Left ventricle myocardium superior (tissue), 1 donor: ENCODE data around the gene EDN3. TPM values are rescaled to one million over a fixed set of nuclear protein-coding genes. Genes with fewer than 3 reads are reported as not detected.
"Not testable (repeated sequence)": the region's sequence is repeated elsewhere in the genome, so short reads cannot be mapped to it uniquely, and the experiment has no call there.

Experiments
- ATAC-seq: fragments of 200-7000 bp; cut with Tn5 transposase; one replicate; pipeline ENCODE4 v1.9.1; 2020; ENCODE audit warnings: mild to moderate bottlenecking, moderate library complexity
- DNase-seq: peaks from one replicate; pipeline ENCODE4 v3.0.0-alpha.2; 2020
- intact Hi-C: fragments of 100-400 bp; cut with micrococcal nuclease; formaldehyde crosslinking; loops from one replicate; pipeline ENCODE4 v1.11.0; 2022
- total RNA-seq: library from RNA; stranded (reverse); fragmentation: NEBNext Ultra II Directional; extraction: Animal tissue kit (Norgen Biotek cat#: 25700); gene quantifications from one replicate; pipeline ENCODE4 v1.2.1, GENCODE V29; 2021
- donor health status: DM: no; HTN: yes; CAD: no; lungs with severe emphysema.

Gene EDN3
- total RNA-seq, 1 donor from 2014 or later, result not detected

DNA sequence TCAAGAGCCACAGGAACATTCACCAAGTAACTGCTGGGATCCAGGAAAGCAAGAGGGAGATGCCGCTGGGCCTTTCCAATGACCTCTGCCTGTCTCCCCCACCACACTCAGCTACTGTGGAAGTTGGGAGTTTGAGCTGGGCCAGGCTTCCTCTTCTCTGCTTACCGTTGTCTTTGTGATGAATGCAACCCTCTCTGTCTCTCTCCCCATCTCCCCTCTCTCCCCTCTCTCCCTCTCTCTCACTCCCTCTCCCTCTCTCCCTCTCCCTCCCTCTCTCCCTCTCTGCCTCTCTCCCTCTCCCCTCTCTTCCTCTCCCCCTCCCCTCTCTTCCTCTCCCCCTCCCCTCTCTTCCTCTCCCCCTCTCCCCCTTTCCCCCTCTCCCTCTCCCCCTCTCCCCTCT lies 54.8 kb downstream of the EDN3 start:
- ATAC-seq, result no peak
- intact Hi-C loops, result no loop called here
- DNase-seq, result no peak

DNA sequence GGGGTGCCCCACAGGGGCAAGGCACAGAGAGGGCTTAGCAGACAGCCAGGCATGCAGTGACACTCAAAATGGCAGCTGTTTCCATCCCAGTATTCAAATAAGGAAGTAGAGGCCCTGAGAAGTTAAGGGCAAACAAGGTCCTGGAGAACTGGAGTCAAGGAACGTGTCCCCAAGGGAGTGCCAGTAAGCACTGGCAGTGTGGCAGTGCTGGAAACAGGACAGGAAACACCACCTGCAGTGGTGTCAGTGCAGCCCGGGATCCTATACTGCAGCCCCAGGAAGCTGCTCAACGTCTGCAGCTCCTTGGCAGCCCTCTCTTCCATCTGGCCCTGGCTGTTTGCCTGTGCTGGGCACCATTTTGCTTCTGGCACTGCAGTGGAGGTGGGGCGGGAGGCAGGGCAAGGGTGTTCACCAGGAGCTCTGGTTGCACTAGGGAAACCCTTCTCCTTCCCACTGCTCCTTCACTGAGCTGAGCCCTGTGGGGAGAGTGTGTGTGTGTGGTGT lies 56.3 kb downstream of the EDN3 start:
- ATAC-seq (no peak), DNase-seq (no peak)
- intact Hi-C loops, result no loop called here

DNA sequence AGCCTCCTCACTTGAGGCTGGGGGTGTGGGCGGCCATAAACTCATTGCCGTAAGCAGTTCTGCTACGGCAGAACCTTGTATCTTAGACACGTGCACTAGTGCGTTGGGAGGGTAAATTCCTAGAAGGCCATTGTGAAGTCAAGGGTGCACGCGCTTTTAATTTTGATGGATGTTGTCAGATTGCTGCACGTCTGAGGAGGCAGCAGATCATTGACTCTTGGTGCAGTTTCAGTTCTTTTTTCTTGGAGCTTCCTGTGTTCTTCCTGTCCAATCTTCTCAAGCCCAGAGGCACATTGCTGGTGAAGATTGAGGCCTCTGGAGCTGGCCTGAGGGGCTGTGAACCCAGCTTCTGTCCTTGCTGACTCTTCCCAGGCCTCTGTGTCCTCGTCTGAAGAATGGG lies 58.4 kb downstream of the EDN3 start:
- DNase-seq, intact Hi-C loops, ATAC-seq: not testable (repeated sequence)

DNA sequence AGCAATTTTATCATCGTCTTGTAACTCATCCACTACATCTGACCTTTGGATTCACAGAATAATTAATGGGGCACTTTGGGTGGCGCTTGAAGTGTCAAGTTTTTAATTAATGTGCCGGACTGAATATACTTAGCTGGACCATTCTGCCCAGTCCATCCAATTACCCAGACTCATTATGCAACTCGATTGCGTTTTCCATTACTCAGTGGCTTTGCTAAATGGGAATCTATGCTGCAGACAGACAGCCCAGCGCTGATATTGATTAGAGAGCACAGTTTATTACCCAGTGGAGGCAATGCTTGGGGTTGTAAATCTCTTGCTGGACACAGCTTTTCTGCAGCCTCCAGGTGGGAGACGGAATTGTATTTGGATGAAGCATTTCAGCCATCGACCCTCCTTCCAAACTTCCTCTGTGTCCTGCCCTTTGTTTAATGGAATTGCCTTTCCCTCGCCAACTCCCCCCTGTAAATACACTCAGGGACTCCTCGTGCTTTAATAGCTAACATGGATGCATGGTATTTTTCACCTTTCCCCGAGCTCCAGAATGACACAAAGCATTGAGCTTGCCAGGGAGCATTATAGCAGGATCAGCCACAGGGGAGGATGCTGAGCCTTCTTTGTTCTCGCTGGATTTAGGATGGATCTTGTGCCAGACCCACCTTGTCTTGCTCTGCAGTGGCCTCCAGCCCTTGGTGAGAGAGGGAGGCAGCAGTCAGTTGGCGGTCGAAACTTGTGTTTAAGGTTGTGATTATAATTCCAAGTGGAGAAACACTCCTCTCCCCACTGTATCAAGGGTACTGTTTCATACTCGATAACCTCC lies 59.7 kb downstream of the EDN3 start:
- DNase-seq (no peak), ATAC-seq (no peak)
- intact Hi-C loops, result no loop called here

DNA sequence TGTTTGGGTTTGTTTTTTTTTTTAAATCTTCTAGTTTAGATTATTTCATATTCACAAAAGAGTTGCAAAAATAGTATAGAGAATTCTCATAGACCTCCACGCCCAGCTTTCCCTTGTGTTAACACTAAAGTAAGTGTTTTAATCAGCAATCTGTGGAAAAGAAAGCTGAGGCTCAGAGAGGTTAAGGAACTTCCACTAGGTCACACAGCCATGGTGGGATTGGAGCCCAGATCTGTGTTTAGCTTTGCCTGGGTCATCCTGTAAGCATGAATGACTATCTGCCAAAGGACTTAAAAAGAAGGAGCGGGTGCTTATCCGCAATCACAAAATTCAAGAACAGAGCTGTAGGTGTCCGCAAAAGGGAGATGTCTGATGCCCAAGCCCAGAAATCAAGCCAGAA lies 60.5 kb downstream of the EDN3 start:
- ATAC-seq (no peak), DNase-seq (no peak)
- intact Hi-C loops, result no loop called here

DNA sequence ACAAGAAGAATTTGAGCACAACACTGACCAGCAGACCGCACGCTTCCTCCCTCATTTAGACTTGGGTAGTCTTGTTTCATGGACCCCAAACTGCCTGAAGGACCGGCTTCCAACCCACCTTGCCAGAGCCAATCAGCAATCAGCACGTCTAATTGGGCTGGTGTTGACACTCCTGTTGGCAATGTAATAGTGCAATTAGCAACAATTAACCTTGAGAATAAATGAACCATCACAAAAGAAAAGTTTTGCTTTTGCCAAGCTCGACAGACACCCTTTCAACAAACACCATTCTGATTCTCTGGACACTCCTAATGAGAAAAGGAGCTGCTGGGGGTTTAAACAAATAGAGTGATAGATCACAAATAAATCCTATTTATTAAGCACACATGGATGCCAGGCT lies 61.0 kb downstream of the EDN3 start:
- intact Hi-C loops, result no loop called here
- DNase-seq (no peak), ATAC-seq (no peak)

DNA sequence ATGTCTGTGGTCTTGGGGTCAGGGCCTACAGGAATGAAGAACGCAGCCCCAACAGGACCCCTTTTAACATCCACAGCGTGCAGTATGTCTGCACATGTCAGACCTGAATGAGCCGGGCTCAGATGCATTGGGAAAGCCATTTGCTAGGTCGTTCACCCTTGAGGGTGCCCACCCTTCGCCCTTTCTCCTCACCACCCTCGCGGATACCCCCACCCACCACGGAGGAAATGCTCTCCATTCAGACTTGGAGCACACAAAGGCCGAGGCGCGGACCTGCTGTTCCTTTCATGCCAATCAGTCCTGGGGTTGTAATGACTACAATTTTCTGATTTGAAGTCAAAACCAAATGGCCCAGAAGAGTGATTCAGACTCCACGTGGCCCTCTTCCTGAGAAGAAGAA lies 62.7 kb downstream of the EDN3 start:
- ATAC-seq (no peak), DNase-seq (no peak)
- intact Hi-C loops, result no loop called here

DNA sequence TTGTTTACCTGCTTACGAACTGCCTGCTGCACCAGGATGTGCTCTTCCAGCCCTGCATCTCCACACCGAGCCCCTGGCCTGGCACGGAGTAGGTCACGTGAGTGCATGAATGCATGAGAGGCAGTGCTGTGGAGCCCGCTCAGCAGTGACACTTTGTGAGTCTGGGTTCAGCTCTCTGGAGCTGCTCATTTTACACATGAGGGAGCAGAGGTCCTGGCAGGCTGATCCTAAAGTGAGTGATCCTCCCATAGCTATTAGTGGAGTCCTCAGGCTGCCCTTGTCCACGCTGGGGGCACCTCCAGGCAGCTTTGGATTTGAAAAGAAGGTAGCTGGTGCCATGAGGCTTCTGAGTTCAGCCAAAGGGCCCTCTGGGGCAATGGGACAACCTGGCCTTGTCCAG lies 64.2 kb downstream of the EDN3 start:
- intact Hi-C loops, result no loop called here
- no peak for ATAC-seq
- DNase-seq, result no peak

DNA sequence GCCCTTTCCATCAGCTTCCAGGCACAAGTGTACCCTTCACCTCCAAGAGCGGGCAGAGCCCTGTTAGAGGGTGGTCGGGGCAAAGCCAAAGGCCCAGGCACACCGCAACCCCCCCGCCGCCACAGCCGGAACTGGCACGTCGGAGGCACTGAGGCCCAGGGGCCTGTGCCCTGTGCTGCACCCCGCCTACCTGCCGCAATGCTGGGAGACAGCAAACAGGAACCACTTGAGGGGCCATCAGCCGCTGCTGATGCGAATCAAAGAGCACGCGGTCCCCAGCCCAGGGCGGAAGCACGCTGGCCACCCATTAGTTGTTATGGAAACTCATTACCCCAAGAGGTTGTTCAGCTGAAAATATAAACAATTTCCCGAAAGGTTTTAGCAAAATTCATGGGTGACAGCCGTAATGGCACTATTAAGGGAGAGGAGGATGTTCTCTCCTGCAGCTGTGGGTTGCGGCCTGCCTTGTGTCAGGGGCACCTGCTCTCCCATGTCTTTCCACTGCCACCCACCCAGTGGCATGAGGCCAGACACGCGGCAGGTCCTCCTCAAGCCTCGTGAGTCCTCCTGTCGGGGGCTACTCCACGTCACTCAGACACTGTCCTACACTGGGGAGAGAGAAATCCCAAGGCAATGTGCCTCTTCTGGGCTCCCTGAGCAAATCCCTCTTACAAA lies 65.3 kb downstream of the EDN3 start:
- DNase-seq, result no peak
- ATAC-seq, result no peak
- intact Hi-C loops, result no loop called here

DNA sequence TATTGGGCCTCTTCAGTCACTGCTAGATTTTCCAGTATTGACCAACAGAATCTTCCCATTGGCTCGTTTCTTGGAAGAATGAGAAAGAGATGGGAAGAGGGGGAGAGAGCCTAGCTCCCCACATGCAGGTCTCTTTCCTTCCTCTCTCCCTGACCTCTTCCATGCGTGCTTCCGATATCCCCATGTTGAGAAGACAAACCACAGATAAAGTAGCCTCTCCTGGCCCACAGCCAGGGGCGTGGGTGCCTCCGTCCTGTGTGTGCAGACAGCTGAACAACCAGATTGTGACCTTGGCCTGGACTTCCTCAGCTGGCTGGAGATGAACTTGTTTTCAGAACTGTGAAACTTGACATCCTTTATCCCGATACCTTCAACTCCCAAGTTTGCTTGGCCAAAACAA lies 71.0 kb downstream of the EDN3 start:
- intact Hi-C loops, result no loop called here
- DNase-seq, result no peak

DNA sequence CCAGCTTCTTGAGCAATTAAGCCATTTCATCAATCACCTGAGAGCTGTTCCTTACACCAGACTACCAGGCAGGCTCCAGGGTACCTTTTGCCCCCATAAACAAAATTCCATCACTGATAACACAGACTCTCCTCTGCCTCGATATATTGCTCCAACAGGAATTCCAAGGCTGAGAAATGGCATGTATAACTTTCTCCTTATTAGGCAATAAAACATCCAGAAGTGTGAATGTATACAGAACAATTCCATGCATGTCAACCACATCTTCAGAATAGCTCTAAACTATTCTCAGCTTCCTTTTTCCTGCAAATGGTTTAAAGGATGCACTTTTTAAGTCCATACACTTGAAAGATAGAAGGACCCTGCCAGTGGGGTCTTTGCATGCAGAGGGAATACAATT lies 73.8 kb downstream of the EDN3 start:
- intact Hi-C loops, result no loop called here
- DNase-seq (no peak), ATAC-seq (no peak)

More for the DNA sequence above, 71.0 kb downstream of the EDN3 start:
- no peak for ATAC-seq

DNA sequence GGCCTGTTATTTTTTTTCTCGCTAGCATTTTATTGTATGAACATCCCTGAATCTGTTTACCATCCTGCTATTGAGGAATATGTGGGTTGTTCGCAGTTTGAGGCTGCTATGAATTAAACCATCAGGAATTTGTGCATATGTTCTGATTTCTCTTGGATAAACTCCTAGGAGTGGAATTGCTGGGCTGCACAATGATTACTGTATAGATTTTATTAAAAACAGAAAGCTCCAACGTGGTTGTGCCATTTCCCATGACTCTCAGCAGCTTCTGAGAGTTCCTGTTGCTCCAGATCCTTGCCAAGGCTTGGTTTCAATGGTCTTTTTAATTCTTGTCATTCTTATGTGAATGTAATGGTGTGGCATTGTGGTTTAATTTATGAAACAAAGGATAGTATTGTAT lies 75.1 kb downstream of the EDN3 start:
- ATAC-seq (no peak), DNase-seq (no peak)
- intact Hi-C loops, result no loop called here

Other genes starting within 250 kb of the EDN3 start
- gene ZNF831, start 136.8 kb upstream of the EDN3 start, total RNA-seq, result 0.17 TPM